Common myeloid progenitor, CD34-positive (primary cell): ENCODE measurements around the gene ANKRD63.

Experiments used
- CTCF ChIA-PET: fragments of 350-600 bp; sonication (Branson Sonifier 250); formaldehyde crosslinking; loops from one replicate; lab custom pipeline; 2021; ENCODE audit warnings: antibody characterized with exemption; lab: Charles Lee
- POLR2A ChIA-PET: fragments of 350-600 bp; sonication (Branson Sonifier 250); formaldehyde crosslinking; loops from one replicate; lab custom pipeline; 2021; ENCODE audit warnings: antibody characterized with exemption; lab: Charles Lee
- DNase-seq, 3 donors: peaks; one replicate each; pipeline versions ENCODE4 v3.0.0 to v3.0.0-alpha.2; 2013
- H3K27ac ChIP-seq, 2 experiments: 1 replicate in 1 of 2; 2 replicates in 1 of 2; pipeline ENCODE4 v1.7.0; 2013; ENCODE audit warnings: inconsistent platforms in 2 of 2, low read length in 2 of 2, mild to moderate bottlenecking in 2 of 2, low read depth in 1 of 2, moderate library complexity in 1 of 2; ENCODE audit not compliant: severe bottlenecking in 2 of 2, insufficient read depth in 1 of 2, poor library complexity in 1 of 2
- H3K27me3 ChIP-seq, 5 experiments: replicated peaks in 2 of 5; 1 replicate in 3 of 5; 2 replicates in 2 of 5; pipeline versions ENCODE4 v1.6.1 to v1.7.0; 2013; ENCODE audit warnings: low read length in 4 of 5, mild to moderate bottlenecking in 2 of 5, moderate library complexity in 2 of 5, inconsistent platforms in 1 of 5; ENCODE audit not compliant: insufficient read depth in 5 of 5, control insufficient read depth in 4 of 5
- H3K36me3 ChIP-seq, 4 experiments: 1 replicate in 2 of 4; 2 replicates in 2 of 4; pipeline versions ENCODE4 v1.6.1 to v1.7.0; 2013; ENCODE audit warnings: low read length in 3 of 4, control low read depth in 1 of 4, mild to moderate bottlenecking in 1 of 4; ENCODE audit not compliant: control insufficient read depth in 4 of 4, insufficient read depth in 4 of 4
- H3K4me1 ChIP-seq, 4 experiments: 1 replicate in 3 of 4; 2 replicates in 1 of 4; pipeline versions ENCODE4 v1.6.1 to v1.7.1; 2013; ENCODE audit warnings: low read length in 3 of 4, mild to moderate bottlenecking in 3 of 4, control low read depth in 1 of 4, inconsistent platforms in 1 of 4, moderate library complexity in 1 of 4; ENCODE audit not compliant: control insufficient read depth in 4 of 4, insufficient read depth in 4 of 4; ENCODE audit errors: control extremely low read depth in 1 of 4
- H3K4me3 ChIP-seq, 7 experiments: 1 replicate in 4 of 7; 2 replicates in 3 of 7; pipeline versions ENCODE4 v1.5.1 to v1.7.0; 2013; ENCODE audit warnings: mild to moderate bottlenecking in 7 of 7, low read length in 6 of 7, moderate library complexity in 6 of 7, inconsistent platforms in 2 of 7, low read depth in 2 of 7, control low read depth in 1 of 7; ENCODE audit not compliant: insufficient read depth in 4 of 7, control insufficient read depth in 1 of 7; ENCODE audit errors: extremely low read depth in 1 of 7
- H3K9me3 ChIP-seq, 5 experiments: 1 replicate in 4 of 5; 2 replicates in 1 of 5; pipeline versions ENCODE4 v1.6.1 to v1.7.1; 2013; ENCODE audit warnings: low read length in 4 of 5, mild to moderate bottlenecking in 2 of 5, inconsistent platforms in 1 of 5, low read depth in 1 of 5, moderate library complexity in 1 of 5; ENCODE audit not compliant: control insufficient read depth in 4 of 5, insufficient read depth in 2 of 5; ENCODE audit errors: control extremely low read depth in 1 of 5
- WGBS: methylation state at CpG from one replicate; pipeline ENCODE4 v1.1.5; 2013; ENCODE audit not compliant: insufficient coverage; 5-methylcytosine and 5-hydroxymethylcytosine counted together

The ANKRD63 gene

DNA sequence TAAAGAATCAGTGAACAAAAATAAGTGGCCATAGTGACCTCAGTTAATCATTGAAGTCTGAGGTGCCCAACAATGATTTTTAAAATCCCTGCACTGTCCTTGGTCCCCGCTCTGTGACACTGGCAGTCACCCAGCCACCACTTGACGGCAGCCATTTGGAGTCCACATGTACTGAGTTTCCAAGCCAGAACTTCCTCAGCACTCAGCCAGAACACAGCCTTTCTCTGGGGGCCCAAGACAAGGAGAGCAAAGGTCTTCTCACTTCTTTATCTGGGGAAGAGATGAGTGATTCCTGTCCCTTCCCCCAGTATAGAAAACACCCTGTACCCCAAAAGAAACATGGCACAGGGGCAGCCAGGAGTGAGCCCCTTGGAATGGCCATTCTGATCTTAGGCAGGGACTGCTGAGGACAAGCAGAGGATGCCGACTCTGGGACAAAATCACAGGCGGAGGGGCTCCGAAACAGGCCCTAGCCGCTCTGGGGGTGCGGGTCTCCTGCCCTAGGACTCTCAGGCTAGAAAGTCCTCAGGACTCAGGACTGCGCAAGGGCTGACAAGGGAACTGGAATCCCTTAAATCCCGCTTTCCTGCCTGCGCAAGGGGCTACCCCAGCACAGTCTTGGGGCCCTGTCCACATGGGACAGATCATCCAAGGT lies 31.3 kb downstream of the ANKRD63 start:
- peak overlapping the region in 1 of 7 experiments; percentile 70 for H3K4me3 ChIP-seq
- ChIA-PET CTCF (interaction anchor here (1.1 to 5.5 kb wide), 3 partner anchors 13 to 23 kb away, joined by 3 to 50 read pairs (median 6); partner anchors contain the start of gene PAK6), POLR2A (no interaction called here)
- H3K27me3 ChIP-seq: peaks cover 0 to 40% (median 13%) of the 10 kb centered on the region in 5 experiments
- peaks cover 0 to 23% (median 14%) of the 10 kb centered on the region in 4 experiments for H3K4me1 ChIP-seq
- H3K9me3 ChIP-seq: no peaks in the 10 kb centered on the region
- no peak overlapping the region for H3K27ac ChIP-seq
- no peak for DNase-seq
- 97% methylated on average over 10 of the region's 10 CpGs for WGBS
- H3K36me3 ChIP-seq: no peaks in the 10 kb centered on the region

DNA sequence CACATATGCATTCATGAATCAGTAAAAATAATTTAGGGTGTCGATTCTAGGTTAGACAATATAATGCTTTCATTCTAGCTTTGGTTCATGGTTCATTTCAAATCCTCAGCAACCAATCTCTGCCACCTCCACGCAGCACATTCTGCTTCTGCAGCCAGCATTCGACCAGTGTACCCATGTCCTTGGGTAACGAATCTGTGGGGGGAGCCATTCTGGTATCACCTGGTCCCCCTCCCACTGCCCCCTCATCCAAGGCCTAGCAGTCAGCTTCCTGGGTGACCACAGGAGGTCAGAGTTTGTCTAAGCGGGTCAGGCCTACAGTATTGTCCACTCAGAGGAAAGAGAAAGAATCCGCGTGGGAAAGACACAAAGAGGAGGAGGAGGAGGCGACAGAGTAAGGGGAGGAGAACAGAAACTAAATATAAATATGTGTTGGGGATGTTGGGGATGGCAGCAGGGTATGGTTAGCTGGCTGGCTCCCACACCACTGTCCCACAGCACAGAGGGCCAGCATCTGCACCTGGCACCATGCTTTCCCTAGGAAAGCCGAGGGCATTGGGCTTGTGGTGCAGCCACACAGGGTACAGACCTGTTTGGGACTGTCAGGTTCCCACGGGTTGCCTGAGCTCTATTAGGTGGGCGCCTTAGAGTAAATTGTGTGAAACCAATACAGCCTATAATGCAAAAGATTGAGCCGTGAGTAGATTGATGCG lies 31.9 kb downstream of the ANKRD63 start:
- Histone ChIP-seq H3K4me1 (peaks cover 0 to 23% (median 14%) of the 10 kb centered on the region in 4 experiments), H3K27ac (no peak overlapping the region), H3K9me3 (no peaks in the 10 kb centered on the region), H3K36me3 (no peaks in the 10 kb centered on the region), H3K27me3 (peaks cover 0 to 40% (median 13%) of the 10 kb centered on the region in 5 experiments), H3K4me3 (no peak overlapping the region)
- CTCF ChIA-PET: interaction anchor here (0.7 to 5.5 kb wide), 5 partner anchors 8 to 34 kb away, joined by 3 to 50 read pairs (median 3); partner anchors contain the start of gene PAK6
- POLR2A ChIA-PET: no interaction called here
- DNase-seq: no peak
- WGBS: 89% methylated on average over 10 of the region's 13 CpGs

DNA sequence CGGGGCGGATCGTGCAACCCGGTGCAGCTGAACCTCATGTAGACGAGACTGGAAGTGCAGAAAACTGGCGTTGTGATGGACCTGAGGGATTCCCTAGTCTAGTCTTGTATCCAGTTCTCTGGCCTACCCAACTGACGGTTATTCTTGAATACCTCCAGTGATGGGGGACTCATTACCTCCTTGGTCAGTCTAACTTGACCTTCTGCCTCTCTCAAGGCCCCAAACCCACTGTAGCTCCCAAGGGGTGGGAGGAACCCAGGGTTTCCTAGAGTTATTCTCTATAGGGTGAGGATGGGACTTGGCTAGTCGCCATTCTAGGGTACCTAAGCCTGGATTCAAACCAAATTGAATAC lies 32.6 kb downstream of the ANKRD63 start:
- ChIA-PET POLR2A (no interaction called here), CTCF (interaction anchor here (0.7 to 5.5 kb wide), 4 partner anchors 8 to 25 kb away, joined by 3 to 50 read pairs (median 4); partner anchors contain the start of gene PAK6)
- Histone ChIP-seq H3K4me3 (no peak overlapping the region), H3K9me3 (no peaks in the 10 kb centered on the region), H3K4me1 (peaks cover 0 to 23% (median 14%) of the 10 kb centered on the region in 4 experiments), H3K36me3 (no peaks in the 10 kb centered on the region), H3K27me3 (peaks cover 0 to 40% (median 13%) of the 10 kb centered on the region in 5 experiments), H3K27ac (no peak overlapping the region)
- no peak for DNase-seq
- 97% methylated on average over 6 of the region's 8 CpGs for WGBS

DNA sequence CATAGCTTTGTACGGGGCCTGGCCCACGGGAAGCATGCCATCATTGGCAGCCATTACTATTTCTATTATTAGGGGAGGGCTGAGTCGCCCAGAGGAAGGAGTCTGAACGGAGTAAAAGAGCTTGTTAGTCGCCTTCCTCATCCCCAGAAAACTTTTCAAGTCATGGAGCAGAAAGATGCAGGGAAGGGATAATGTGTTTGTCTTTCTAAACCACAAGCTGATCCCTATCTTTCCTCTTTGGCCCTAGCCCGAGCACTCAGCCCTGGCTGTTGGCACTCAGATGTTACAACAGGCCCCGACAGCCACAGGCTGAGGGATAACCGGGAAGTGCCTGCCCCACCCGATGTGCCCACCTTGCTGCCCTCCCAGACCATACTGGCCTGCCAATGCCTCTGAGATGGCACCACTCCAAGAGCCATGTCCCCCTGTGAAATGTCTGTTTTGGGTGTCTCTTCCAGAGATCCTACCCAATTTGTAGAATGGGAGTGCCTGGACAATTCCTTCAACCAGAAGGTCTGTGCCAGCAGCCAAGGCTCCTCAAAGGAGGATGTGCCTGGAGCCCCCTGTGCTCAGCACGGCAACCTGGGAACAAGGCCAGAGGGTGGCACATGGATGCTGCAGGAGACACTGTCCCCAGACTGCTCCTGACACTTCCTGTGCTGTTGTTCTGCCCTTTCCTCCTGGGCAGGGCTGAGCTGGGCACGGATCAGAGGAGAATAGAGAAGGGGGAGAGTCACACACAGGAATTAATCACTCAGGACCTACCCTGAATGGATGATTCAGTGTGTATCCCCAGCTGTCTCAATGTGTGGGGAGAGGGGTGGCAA lies 33.2 kb downstream of the ANKRD63 start:
- DNase-seq: no peak
- Histone ChIP-seq H3K27ac (no peak overlapping the region), H3K9me3 (no peaks in the 10 kb centered on the region), H3K27me3 (peaks cover 0 to 39% (median 11%) of the 10 kb centered on the region in 5 experiments), H3K4me1 (peaks cover 0 to 23% (median 14%) of the 10 kb centered on the region in 4 experiments), H3K36me3 (no peaks in the 10 kb centered on the region), H3K4me3 (no peak overlapping the region)
- WGBS: 16% methylated on average over 7 of the region's 11 CpGs
- CTCF ChIA-PET: interaction anchor here (0.9 to 5.5 kb wide), 5 partner anchors 9 to 88 kb away, joined by 3 to 50 read pairs (median 6); partner anchors contain the start of gene PAK6
- POLR2A ChIA-PET: no interaction called here

DNA sequence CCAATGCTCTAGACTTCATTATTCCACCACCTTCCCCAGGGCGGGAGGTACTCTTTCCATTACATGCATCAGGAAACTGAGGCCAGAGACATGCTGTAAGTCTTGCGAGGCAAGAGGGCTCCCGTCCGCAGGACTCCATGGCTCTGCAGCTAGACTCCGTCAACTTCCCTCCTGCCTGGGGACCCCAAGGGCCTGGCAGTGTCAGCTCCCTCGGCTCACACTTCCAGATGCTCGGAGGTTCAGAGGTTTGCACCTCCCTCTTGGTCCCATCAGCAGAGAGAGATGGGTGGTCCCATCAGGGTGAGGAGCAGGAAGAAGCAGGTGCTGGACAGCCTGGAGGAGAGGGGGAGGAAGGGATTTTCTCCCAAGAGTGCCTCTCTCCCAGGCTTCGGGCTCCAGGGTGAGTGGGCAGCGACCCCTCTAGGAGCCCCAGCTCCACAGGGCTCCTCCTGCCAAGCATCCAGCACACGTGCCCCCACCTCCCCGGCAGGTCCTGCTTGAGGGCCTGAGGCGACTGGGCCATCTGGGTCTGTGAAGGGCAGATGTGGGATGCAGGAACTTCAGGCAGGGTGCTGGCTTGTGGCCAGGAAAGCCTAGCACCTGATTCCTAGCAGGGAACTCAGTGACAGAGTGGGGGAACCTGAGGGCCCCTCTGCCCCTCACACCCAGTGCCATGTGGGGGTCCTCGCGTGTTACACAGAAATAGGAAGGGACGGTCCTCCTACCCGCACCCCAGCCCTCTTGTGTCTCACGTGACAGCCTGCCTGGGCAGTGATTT lies 34.7 kb downstream of the ANKRD63 start:
- POLR2A ChIA-PET: interaction anchor here (0.6 kb wide), 1 partner anchor 31 kb away, joined by 3 read pairs; no protein-coding TSS in a partner anchor
- H3K4me1 ChIP-seq: peaks cover 0 to 18% (median 12%) of the 10 kb centered on the region in 4 experiments
- H3K9me3 ChIP-seq: no peaks in the 10 kb centered on the region
- CTCF ChIA-PET: interaction anchor here (0.6 to 5.5 kb wide), 5 partner anchors 9 to 90 kb away, joined by 3 to 50 read pairs (median 6); partner anchors contain the start of gene PAK6
- no peak overlapping the region for H3K27ac ChIP-seq
- peaks cover 0 to 26% (median 7%) of the 10 kb centered on the region in 5 experiments for H3K27me3 ChIP-seq
- 96% methylated on average over 7 of the region's 17 CpGs for WGBS
- H3K36me3 ChIP-seq: no peaks in the 10 kb centered on the region
- no peak for DNase-seq
- no peak overlapping the region for H3K4me3 ChIP-seq

DNA sequence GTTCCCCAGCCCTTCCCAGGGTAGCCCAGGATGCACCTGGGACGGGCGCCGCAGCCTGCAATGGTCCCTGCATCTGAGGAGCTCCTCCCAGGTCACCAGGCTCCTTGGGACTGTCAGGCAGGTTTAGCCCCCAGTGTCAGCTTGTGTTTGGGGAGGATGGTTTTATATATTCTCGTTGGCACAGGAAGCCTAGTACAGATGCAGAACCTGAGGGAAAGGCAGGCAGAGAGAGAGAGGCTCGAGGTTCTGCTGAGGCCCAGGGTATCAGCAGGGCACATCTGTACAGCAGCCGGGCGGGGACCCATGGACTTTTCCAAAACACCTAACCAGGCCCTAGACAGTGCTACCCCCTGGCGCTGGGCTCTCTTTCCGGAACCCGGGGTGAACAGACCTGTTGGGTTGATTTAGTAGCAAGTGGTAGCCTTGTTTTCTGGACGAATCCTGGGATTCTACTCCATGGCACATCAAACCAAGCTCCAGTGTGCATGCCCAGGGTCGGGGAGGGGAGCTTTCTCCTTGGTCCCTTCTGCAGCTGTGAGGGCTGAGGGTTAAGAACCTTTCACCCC lies 35.4 kb downstream of the ANKRD63 start:
- peaks cover 0 to 11% (median 5%) of the 10 kb centered on the region in 4 experiments for H3K4me1 ChIP-seq
- DNase-seq: peak in 1 of 3 donors; percentile 10
- H3K27ac ChIP-seq: no peak overlapping the region
- no peaks in the 10 kb centered on the region for H3K9me3 ChIP-seq
- ChIA-PET POLR2A (interaction anchor here (0.6 kb wide), 1 partner anchor 30 kb away, joined by 3 read pairs; no protein-coding TSS in a partner anchor), CTCF (interaction anchor here (0.6 to 5.5 kb wide), 5 partner anchors 8 to 54 kb away, joined by 3 to 50 read pairs (median 6); partner anchors contain the start of gene PAK6)
- H3K4me3 ChIP-seq: no peak overlapping the region
- H3K36me3 ChIP-seq: no peaks in the 10 kb centered on the region
- H3K27me3 ChIP-seq: peaks cover 0 to 19% (median 7%) of the 10 kb centered on the region in 5 experiments
- WGBS: 91% methylated on average over 9 of the region's 12 CpGs
